8988T (cell line): ENCODE measurements around the gene ACKR2.
A peak's percentile ranks its signal among the peaks of the same experiment; 100 is the strongest.

ENCODE experiments used
- DNase-seq: peaks from one replicate; pipeline ENCODE4 v3.0.0; 2011

ACKR2 gene

GRCh38 chr3:42830437-42831320, 21.4 kb downstream of the ACKR2 start:
- no peak for DNase-seq

DNA sequence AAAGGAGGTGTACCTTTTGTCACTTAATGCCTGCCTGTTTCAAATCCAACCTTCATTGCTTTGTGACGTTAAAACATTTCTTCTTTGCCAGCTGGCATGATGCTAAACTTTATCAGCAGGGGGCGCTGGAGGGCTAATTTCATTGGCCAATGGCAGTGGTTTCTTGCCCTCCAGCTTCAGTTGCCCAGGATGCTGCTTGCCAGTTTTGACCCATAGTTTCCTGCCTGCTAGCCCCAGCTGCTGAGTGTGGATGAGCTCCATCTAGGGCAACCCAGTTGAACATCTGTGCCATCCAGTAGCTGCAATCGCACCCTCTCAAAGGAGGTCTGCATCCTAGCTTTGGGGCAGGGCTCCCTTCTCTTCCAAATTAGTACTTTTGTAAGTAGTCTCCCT, 22.1 kb downstream of the ACKR2 start:
- no peak for DNase-seq

DNA sequence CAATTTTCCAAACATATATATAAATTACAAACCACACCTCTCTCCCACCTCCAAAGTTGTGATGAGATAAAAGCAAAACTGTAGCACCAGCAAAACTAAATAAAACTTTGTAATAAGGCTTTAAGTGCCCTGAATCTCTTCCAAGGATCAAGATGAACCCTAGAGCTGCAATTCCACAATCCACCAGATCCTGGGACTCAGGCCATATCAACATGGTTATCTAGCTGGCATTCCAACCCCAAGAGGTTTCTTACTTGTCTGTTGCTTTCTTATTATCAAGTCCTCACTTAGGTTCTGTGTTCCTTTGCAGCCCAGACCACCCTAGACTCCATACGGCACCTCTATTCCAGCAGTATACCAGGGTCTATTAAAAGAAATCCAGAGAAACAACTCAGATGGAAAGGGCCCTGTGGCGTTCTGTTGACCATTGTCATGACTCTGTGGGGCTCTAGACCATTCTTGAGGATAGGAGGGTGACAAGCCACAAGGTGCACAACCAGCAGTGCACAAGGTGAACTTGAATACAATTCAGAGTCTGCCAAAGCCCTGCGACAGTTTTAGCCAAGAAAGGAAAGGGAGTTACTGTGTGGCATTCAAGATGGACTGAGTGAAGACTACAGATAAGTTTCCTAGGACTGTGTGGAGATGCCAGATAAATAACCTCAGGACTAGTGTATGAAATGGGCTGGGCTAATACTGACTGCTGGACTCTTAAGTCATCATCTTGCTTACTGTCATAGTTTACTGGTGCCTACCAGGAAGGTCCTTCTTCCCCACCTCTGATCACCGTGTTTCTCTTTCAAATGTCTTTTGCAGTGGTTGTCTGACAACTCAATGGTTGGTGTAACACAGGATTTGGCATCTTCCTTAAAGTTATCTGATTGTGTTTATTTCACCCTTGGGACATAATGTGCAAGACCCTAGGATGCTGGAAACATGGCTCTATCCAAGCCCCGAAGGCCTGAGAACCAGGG, 27.2 kb downstream of the ACKR2 start:
- DNase-seq = no peak

DNA sequence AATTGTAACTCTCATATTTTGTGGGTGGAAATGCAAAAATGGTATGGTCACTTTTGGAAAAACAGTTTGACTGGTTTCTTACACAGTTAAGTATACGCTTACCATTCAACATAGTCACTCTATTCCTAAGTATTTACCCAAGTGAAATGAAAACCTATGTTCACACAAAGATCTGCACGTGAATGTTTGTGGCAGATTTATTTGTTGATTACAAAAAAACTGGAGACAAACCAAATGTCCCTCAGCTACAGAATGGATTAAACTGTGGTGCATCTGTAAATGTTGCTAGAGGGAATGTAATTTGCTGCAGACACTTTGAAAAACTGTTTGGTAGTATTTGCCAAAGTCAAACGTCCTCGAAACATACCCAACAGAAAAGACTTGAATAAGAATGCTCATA, 29.3 kb downstream of the ACKR2 start:
- no peak for DNase-seq

- peak; percentile 43 for DNase-seq
Measured at GRCh38 chr3:42839616-42840015, 30.4 kb downstream of the ACKR2 start.

- no peak for DNase-seq
Measured at GRCh38 chr3:42841332-42841731, 32.1 kb downstream of the ACKR2 start.

DNA sequence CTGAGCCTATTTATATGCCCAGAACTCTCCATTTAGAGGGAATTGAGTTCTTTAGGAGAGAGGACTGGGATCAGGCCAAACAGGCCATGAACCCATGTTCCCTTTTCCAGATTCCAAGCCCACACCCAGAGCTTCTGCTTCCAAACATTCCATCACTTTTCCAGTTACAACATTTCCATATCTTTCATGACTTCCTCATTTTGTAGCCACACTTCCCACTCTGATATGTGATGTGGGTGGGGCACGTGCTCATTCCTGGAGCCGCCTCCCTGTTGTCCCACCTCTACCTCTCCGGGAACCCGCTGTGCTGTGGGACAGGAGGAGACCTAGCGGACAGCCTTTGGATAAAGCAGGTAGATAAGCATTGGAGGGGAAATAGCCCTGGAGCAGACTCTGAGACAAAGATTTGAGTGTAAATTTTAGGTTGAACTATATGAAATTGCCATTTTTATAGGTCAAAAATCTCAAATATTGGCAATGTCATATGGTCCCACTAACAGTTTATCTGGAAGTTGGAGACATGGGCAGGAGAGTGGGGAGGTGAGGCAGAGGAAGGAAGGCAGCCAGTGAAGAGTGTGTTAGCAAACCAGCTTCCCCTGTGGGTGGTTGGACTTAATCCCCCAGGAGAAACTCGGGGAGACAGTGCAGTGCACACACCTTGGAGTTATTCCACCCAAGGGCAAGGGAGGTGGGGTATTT, 34.6 kb downstream of the ACKR2 start:
- DNase-seq = no peak

DNA sequence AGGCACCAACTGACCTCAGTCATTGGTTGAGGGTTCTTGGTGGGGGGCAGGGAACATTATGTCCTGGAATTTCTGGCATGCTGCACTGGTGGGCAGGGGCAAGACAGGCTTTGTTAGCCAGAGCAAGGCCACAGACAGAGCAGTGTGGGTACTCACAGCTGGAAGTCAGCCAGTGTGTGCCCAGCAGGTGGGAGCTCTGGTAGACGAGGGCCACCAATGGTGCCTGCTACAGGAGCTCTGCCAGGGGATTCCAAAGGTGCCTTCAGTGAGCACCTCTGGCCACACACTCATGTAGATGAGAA, 35.1 kb downstream of the ACKR2 start:
- DNase-seq = no peak

DNA sequence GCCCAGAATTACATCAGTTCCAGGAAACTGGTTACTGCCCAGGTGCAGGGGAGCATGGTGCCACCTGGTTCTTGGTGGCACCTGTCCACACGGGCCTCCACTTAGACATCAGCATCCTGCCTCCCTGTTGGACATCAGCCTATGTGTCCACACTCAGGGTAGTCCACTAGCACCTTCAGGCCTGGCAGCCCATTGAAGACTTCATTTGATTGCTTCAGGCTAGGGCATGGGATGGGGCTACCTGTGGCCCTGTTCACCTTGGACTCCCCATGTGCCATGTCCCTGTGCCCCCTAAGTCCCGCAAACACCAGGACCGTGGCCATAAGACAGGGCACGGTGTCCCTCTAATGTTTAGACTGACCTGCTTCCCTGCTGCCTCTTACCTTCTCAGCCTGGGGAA, 35.6 kb downstream of the ACKR2 start:
- DNase-seq = no peak

DNA sequence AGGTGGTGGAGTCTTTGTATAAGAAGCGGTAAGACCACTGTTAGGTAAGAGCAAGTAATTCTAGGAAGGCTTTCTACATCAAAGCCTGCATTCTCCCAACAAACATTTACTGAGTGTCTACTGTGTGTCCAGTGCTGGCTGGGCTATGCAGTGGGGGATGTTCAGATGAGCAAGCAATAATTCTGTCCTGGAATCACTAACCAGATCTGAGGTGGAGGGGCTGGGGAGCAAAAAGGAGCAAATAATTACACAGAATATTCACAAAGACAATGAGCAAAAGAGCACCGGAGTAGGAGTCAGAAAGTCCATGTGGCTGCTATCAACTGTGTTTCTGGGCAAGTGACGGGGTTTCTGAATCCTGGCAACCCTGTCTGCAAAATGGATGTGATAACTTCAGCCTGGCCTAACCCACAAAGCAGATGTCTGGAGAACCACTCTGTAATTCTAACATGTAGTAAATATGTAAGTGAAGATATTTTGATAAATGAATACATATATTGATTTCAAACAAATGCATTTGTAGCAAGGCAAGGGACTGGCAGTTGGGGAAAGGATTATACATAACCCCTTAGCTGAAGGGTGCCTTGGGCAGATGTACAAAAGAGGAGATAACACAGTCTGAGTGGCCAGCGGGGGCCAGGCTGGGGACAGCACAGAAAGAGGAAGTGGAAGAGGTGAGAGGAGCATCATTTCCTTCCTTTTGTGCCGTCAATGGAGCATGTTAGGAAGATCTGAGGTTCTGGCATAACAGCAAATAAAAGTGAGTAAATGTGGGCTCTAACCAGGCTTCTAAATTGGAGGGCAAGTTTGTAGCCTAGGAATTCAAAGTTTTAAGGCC, 37.7 kb downstream of the ACKR2 start:
- no peak for DNase-seq

- no peak for DNase-seq
Measured at GRCh38 chr3:42847731-42848130, 38.5 kb downstream of the ACKR2 start.

GRCh38 chr3:42849017-42849416, 39.8 kb downstream of the ACKR2 start:
- no peak for DNase-seq

GRCh38 chr3:42850263-42850662, 41.0 kb downstream of the ACKR2 start:
- DNase-seq = no peak

DNA sequence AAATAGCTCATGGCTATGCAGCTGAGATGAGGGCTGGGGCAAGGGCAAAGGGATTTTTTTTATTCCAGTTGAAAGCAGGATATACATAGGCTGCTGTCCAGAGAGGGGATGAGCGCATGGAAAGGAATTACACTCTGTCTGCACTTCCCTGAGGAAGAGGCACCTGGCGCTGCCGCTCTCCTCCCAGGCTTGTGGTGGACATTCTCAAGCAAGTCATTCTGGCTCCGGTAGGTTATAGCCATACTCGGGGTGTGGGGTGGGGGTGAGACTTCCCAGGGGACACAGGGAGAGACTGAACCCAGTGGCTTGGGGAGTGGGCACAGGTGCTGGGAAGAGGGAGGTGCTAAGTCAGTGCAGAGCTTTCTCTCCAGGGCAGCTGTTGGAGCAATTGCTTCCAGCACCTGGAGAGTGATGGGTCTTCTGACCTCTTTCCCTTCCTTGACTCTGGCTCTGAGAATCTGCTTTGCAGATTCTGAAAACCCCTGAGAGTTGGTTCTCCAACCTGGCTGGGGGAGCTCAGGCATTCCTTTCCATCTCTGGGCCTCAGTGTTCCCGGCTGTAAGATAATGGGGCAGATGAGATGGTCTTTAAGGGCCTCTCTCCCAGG, 42.1 kb downstream of the ACKR2 start:
- no peak for DNase-seq

GRCh38 chr3:42852441-42852840, 43.2 kb downstream of the ACKR2 start:
- no peak for DNase-seq

DNA sequence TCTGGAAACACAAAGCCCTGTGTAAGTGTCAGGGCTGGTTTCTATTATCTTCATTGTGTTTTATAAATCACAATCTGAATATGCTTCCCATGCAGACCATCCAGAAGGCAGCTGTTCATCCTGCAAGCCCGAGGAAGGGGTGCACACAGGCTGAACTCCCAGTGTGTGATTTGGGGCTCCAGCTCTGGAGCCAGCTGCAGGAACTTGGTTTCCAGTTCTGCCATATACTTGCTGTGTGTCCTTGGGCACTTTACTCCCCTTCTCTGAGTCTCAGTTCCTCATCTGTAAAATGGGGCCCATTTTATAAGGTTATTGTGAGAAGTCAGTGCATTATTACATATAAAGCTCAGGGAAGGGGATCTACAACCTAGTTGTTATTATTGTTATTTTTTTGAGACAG, 43.8 kb downstream of the ACKR2 start:
- no peak for DNase-seq

DNA sequence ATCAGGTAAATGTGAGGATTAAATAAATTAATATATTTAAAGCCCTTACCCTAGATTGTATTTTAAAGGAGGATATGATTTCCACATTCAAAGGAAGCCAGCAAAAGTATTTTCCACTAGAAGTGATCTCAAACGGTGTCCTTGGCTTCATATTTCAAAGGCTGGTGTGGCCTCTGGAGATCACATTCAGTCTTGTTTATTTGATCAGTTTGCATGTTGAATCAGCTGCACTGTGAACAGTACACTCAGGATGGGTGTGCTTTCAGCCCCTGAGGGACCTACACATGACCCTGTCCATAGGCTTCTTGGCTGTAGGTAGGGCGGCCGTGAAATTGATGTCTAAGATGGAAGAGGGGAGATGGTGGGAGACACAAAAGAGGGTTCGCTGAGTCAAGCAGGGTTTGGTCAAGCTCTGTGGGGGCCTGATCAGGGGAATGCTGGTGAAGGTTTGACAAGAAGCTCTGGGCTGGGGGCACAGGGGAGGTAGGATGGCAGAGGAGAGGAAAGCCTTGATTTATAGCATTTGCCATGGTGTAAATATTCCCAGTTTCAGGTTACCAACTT, 44.6 kb downstream of the ACKR2 start:
- DNase-seq = no peak

DNA sequence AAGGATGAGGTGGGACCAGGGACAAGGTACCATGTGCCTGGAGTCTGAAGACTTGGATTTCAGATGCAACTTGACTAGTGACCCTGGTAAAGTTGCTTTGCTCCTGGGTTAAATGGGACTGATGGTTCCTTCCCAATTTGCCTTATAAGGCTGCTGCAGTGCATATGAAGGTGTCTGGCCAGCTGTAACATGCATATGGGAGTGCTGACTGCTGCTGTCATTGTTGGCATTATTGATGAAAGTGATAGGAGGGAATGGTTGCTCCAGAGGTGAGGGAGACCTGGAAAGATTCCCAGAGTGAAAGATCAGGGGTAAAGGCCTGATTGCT, 45.9 kb downstream of the ACKR2 start:
- DNase-seq = no peak

DNA sequence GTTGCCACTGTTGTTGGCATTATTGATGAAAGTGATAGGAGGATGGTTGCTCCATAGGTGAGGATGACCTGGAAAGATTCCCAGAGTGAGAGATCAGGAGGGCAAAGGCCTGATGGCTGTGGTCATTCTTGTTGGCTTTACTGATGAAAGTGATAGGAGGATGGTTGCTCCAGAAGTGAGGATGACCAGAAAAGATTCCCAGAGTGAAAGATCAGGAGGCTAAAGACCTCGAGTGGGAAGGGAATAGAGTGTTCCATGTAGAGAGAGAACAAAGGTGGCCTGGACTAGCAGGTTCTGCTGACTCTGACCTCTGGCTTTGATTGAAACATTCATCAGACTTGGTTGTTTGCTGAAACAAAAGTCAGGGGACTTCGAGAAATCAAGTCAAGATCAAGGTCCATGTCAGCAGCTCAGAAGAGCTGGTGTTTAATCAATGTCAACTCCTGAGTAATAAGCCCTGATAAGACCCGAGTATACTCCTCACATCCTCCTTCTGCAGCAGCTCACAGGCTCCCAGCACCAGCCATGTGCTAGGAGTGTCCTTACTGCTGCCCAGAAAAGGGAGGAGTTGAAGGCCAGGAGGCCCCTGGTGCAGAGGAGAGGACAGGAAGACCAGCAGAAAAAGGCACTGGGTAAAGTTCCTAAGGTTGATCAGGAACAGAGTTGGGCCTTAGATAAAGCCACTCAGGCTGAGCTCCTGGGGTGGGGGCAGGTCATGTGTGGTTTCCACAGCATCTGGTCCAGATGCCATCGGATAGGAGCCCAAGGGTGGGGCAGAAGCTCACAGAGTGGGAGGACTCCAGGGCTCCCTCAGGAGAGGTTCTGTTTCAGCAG, 46.5 kb downstream of the ACKR2 start:
- DNase-seq = no peak

DNA sequence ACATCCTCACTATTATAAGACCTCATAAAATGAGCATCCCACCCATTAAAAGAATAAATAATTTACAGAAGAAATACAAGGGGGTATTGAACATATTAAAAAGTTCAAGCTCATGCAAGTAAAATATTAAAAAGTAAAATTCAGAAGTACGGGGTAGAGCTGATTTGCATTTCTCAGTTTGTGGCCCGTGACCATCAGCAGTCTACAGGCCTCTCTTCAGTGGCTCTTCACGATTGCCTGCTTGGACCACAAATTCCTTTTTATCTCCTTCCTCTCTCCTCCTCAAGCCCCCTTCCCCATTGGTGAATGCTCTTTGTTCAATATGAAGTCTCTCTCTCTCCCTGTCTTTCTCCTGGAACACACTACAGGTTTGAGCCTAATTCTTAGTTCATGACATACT, 47.3 kb downstream of the ACKR2 start:
- DNase-seq = no peak
